Lung (tissue), 12 donors: ENCODE data around the gene CFAP107. TPM values are rescaled to one million over a fixed set of nuclear protein-coding genes. Genes with fewer than 3 reads are reported as not detected.

ENCODE experiments used
- ATAC-seq: fragments of 200-7000 bp; cut with Tn5 transposase; one replicate; pipeline ENCODE4 v1.9.1; 2020; ENCODE audit warnings: moderate number of reproducible peaks; ENCODE audit not compliant: insufficient read depth, low FRiP score
- DNase-seq, 3 donors: peaks; one replicate each; pipeline ENCODE4 v3.0.0-alpha.2; 2013 to 2017
- H3K27ac ChIP-seq, 2 donors: one replicate each; pipeline ENCODE4 v1.5.1; 2013; ENCODE audit warnings: mild to moderate bottlenecking in 2 of 2, moderate library complexity in 2 of 2, control low read depth in 1 of 2, inconsistent platforms in 1 of 2, low read depth in 1 of 2, low read length in 1 of 2
- H3K27me3 ChIP-seq, 3 donors: one replicate each; pipeline ENCODE4 v1.5.1; 2013; ENCODE audit warnings: low read length in 2 of 3; ENCODE audit not compliant: control insufficient read depth in 3 of 3, insufficient read depth in 3 of 3
- H3K36me3 ChIP-seq, 4 donors: one replicate each; pipeline ENCODE4 v1.5.1; 2013; ENCODE audit warnings: low read length in 4 of 4, mild to moderate bottlenecking in 1 of 4, moderate library complexity in 1 of 4; ENCODE audit not compliant: control insufficient read depth in 4 of 4, insufficient read depth in 4 of 4
- H3K4me1 ChIP-seq, 5 donors: one replicate each; pipeline ENCODE4 v1.5.1; 2013; ENCODE audit warnings: low read length in 5 of 5, mild to moderate bottlenecking in 2 of 5, moderate library complexity in 1 of 5; ENCODE audit not compliant: control insufficient read depth in 5 of 5, insufficient read depth in 5 of 5
- H3K4me3 ChIP-seq: one replicate; pipeline ENCODE4 v1.5.1; 2013; ENCODE audit warnings: mild to moderate bottlenecking, control low read depth, moderate library complexity
- H3K9ac ChIP-seq, 2 donors: one replicate each; pipeline ENCODE4 v1.5.1; 2013; ENCODE audit warnings: low read length in 2 of 2, control low read depth in 1 of 2; ENCODE audit not compliant: insufficient read depth in 1 of 2
- H3K9me3 ChIP-seq, 4 donors: one replicate each; pipeline ENCODE4 v1.5.1; 2013; ENCODE audit warnings: low read length in 3 of 4, mild to moderate bottlenecking in 1 of 4, moderate library complexity in 1 of 4; ENCODE audit not compliant: control insufficient read depth in 4 of 4, insufficient read depth in 3 of 4
- CTCF ChIP-seq: IDR thresholded peaks from 2 replicates; pipeline ENCODE4 v1.5.1; 2012; ENCODE audit warnings: mild to moderate bottlenecking; ENCODE audit errors: control extremely low read depth, extremely low read depth
- WGBS, 2 donors: extraction: QIAGEN DNeasy Blood & Tissue Kit; methylation state at CpG; one replicate each; pipeline ENCODE4 v1.1.7; 2013; 5-methylcytosine and 5-hydroxymethylcytosine counted together
- polyA plus RNA-seq, 2 donors: library from polyadenylated mRNA; stranded (reverse); fragments of 200-250 nt; gene quantifications; one replicate each; pipeline ENCODE4 v1.2.1, GENCODE V29; 2013
- total RNA-seq, 2 donors: library from RNA; depleted of rRNA in 1 of 2; stranded (reverse); fragments of >200 nt in 1 of 2; gene quantifications; one replicate each; pipeline ENCODE4 v1.2.1, GENCODE V29; 2014 to 2021
- donor health status: control.
- donor health status: control.
- donor health status: Bipolar disorder and iron deficiency.
- donor health status: healthy.
- donor health status: DM: yes; HTN: yes; CAD: no.

Gene CFAP107
- total and polyA plus RNA-seq, 4 donors = 1.3 to 8.5 (median 2.4) TPM

GRCh38 chr1:12810691-12811408 lies 64.8 kb downstream of the CFAP107 start:
- Histone ChIP-seq H3K4me3 (no peak overlapping the region), H3K4me1 (no peaks in the 10 kb centered on the region), H3K27me3 (no peaks in the 10 kb centered on the region), H3K36me3 (no peaks in the 10 kb centered on the region), H3K27ac (no peak overlapping the region), H3K9ac (no peak overlapping the region), H3K9me3 (peaks cover 0 to 9% (median 0%) of the 10 kb centered on the region in 4 donors)
- no peak for ATAC-seq
- no peak for DNase-seq
- 67 to 75% methylated on average over 5 of the region's 5 CpGs for WGBS, 2 donors
- no peak for TF ChIP-seq CTCF

- TF ChIP-seq CTCF = no peak
- Histone ChIP-seq H3K36me3 (no peaks in the 10 kb centered on the region), H3K9me3 (peaks cover 0 to 8% (median 0%) of the 10 kb centered on the region in 4 donors), H3K27me3 (no peaks in the 10 kb centered on the region), H3K4me3 (no peak overlapping the region), H3K9ac (no peak overlapping the region), H3K27ac (no peak overlapping the region), H3K4me1 (no peaks in the 10 kb centered on the region)
- DNase-seq (no peak), ATAC-seq (no peak)
- WGBS, 2 donors = 56 to 63% methylated on average over 2 of the region's 2 CpGs
Observed at GRCh38 chr1:12811409-12811784, 65.4 kb downstream of the CFAP107 start.

Other genes with a start within 250 kb of the CFAP107 start
- 100 to 1,000 TPM in 1 of 2 donors, 10 to 100 TPM in 1; 79.7 to 109 TPM for gene DHRS3, start 128.0 kb upstream of the CFAP107 start, total RNA-seq
- 10 to 100 TPM; 56.7 to 79.8 TPM for gene DHRS3, start 128.0 kb upstream of the CFAP107 start, polyA plus RNA-seq
- not detected for gene AADACL4, start 102.1 kb upstream of the CFAP107 start, total RNA-seq
- not detected for gene AADACL4, start 102.1 kb upstream of the CFAP107 start, polyA plus RNA-seq
- gene AADACL3, start 30.1 kb upstream of the CFAP107 start, total RNA-seq = not detected
- gene AADACL3, start 30.1 kb upstream of the CFAP107 start, polyA plus RNA-seq = not detected
- gene PRAMEF12, start 27.5 kb downstream of the CFAP107 start, total RNA-seq = not detected
- gene PRAMEF12, start 27.5 kb downstream of the CFAP107 start, polyA plus RNA-seq = not detected
- gene PRAMEF1, start 45.2 kb downstream of the CFAP107 start, total RNA-seq = not detected
- not detected for gene PRAMEF1, start 45.2 kb downstream of the CFAP107 start, polyA plus RNA-seq
- not detected for gene PRAMEF11, start 85.2 kb downstream of the CFAP107 start, total RNA-seq
- gene PRAMEF11, start 85.2 kb downstream of the CFAP107 start, polyA plus RNA-seq = not detected
- not detected for gene HNRNPCL1, start 102.5 kb downstream of the CFAP107 start, total RNA-seq
- not detected for gene HNRNPCL1, start 102.5 kb downstream of the CFAP107 start, polyA plus RNA-seq
- gene PRAMEF2, start 110.9 kb downstream of the CFAP107 start, total RNA-seq = not detected
- gene PRAMEF2, start 110.9 kb downstream of the CFAP107 start, polyA plus RNA-seq = not detected
- gene PRAMEF4, start 140.0 kb downstream of the CFAP107 start, total RNA-seq = not detected
- gene PRAMEF4, start 140.0 kb downstream of the CFAP107 start, polyA plus RNA-seq = not detected
- gene PRAMEF10, start 152.1 kb downstream of the CFAP107 start, total RNA-seq = not detected
- not detected for gene PRAMEF10, start 152.1 kb downstream of the CFAP107 start, polyA plus RNA-seq
- not detected for gene PRAMEF7, start 170.4 kb downstream of the CFAP107 start, total RNA-seq
- gene PRAMEF7, start 170.4 kb downstream of the CFAP107 start, polyA plus RNA-seq = not detected
- not detected for gene PRAMEF6, start 201.4 kb downstream of the CFAP107 start, total RNA-seq
- gene PRAMEF6, start 201.4 kb downstream of the CFAP107 start, polyA plus RNA-seq = not detected